Uterus (tissue), 4 donors: Measurements from ENCODE around the gene NPPC. TPM values are rescaled to one million over a fixed set of nuclear protein-coding genes. Genes with fewer than 3 reads are reported as not detected.

Experiments
- DNase-seq, 2 donors: peaks; one replicate each; pipeline ENCODE4 v3.0.0-alpha.2; 2019 to 2020
- H3K27ac ChIP-seq, 2 donors: fragments of 200-600 bp; sonication (generic); 1 replicate in 1 of 2; 2 replicates in 1 of 2; pipeline ENCODE4 v1.5.1; 2016 to 2018
- H3K27me3 ChIP-seq, 2 donors: fragments of 200-600 bp; sonication (generic); one replicate each; pipeline ENCODE4 v1.5.1; 2018 to 2019; ENCODE audit warnings: control low read depth in 1 of 2
- H3K36me3 ChIP-seq, 2 donors: fragments of 200-600 bp; sonication (generic); one replicate each; pipeline ENCODE4 v1.5.1; 2019; ENCODE audit warnings: control low read depth in 1 of 2
- H3K4me1 ChIP-seq, 2 donors: fragments of 200-600 bp; sonication (generic); one replicate each; pipeline ENCODE4 v1.5.1; 2018 to 2019; ENCODE audit warnings: control low read depth in 1 of 2
- H3K4me3 ChIP-seq, 2 donors: fragments of 200-600 bp; sonication (generic); 1 replicate in 1 of 2; 2 replicates in 1 of 2; pipeline ENCODE4 v1.5.1; 2018 to 2019; ENCODE audit warnings: mild to moderate bottlenecking in 1 of 2
- H3K9me3 ChIP-seq, 2 donors: fragments of 200-600 bp; sonication (generic); one replicate each; pipeline ENCODE4 v1.5.1; 2019; ENCODE audit warnings: control low read depth in 1 of 2
- POLR2A ChIP-seq, 2 donors: fragments of 450-650 bp; IDR thresholded peaks; one replicate each; pipeline ENCODE4 v1.6.1; 2016; ENCODE audit warnings: antibody characterized with exemption in 2 of 2, mild to moderate bottlenecking in 1 of 2, moderate library complexity in 1 of 2
- intact Hi-C: fragments of 100-400 bp; cut with DNase I; formaldehyde crosslinking; loops from one replicate; pipeline ENCODE4 v1.15.1; 2023; ENCODE audit warnings: low total_unique reads
- total RNA-seq, 4 donors: library from RNA; depleted of rRNA in 3 of 4; stranded (reverse); fragments of >200 nt in 3 of 4; gene quantifications; one replicate each; pipeline versions ENCODE4 v1.1.0 to v1.2.4, GENCODE V29; 2014 to 2023
- TF ChIP-seq, protein P1 (sequence below), 4 experiments: fragments of 200-600 bp in 2 of 4; fragments of 450-650 bp in 2 of 4; sonication (generic) in 2 of 4; IDR thresholded peaks; one replicate each; pipeline ENCODE4 v1.5.1; 2016 to 2019; ENCODE audit warnings: antibody characterized with exemption in 4 of 4, mild to moderate bottlenecking in 2 of 4, moderate library complexity in 1 of 4
- donor health status: DM: yes; HTN: yes; CAD: no.

The NPPC gene
- total RNA-seq, 4 donors from 2014 or later, result 4.3 TPM; not detected in 3

DNA sequence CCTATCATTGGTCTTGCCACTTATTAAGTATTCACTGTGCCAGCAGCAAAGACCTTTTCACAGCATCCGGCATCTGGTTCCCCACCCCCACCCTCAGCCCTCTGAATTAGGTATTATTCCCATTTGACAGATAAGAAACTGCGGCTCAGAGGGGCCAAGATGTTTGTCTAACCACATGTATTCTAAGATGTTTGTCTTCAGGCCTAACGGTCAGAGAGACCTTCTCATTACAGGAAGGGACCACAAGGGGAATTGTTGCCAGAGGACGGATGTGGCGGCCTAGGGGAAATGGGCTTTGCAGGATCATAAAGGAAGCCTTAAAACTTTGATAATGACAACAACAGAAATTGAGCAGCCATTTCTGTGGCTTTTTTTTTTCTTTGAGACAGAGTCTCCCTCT lies 16.6 kb downstream of the NPPC start:
- no peak for TF ChIP-seq POLR2A (IDR thresholded peaks at IDR 0.05)
- TF ChIP-seq, protein P1, sequence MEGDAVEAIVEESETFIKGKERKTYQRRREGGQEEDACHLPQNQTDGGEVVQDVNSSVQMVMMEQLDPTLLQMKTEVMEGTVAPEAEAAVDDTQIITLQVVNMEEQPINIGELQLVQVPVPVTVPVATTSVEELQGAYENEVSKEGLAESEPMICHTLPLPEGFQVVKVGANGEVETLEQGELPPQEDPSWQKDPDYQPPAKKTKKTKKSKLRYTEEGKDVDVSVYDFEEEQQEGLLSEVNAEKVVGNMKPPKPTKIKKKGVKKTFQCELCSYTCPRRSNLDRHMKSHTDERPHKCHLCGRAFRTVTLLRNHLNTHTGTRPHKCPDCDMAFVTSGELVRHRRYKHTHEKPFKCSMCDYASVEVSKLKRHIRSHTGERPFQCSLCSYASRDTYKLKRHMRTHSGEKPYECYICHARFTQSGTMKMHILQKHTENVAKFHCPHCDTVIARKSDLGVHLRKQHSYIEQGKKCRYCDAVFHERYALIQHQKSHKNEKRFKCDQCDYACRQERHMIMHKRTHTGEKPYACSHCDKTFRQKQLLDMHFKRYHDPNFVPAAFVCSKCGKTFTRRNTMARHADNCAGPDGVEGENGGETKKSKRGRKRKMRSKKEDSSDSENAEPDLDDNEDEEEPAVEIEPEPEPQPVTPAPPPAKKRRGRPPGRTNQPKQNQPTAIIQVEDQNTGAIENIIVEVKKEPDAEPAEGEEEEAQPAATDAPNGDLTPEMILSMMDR (IDR thresholded peaks at IDR 0.05), result no peak
- Histone ChIP-seq H3K4me1 (no peaks in the 10 kb centered on the region), H3K27ac (no peak overlapping the region), H3K36me3 (no peaks in the 10 kb centered on the region), H3K9me3 (no peaks in the 10 kb centered on the region), H3K27me3 (no peaks in the 10 kb centered on the region), H3K4me3 (no peak overlapping the region)
- DNase-seq, result no peak
- intact Hi-C loops, result loop anchor here (10.0 kb wide), 1 partner anchor 615 kb away; the partner anchor contains the start of genes CHRND and PRSS56

GRCh38 chr2:231908584-231908983 lies 17.6 kb downstream of the NPPC start:
- no peak for DNase-seq
- TF ChIP-seq POLR2A (IDR thresholded peaks at IDR 0.05), result no peak
- TF ChIP-seq, protein P1 (IDR thresholded peaks at IDR 0.05), result no peak
- H3K4me1 ChIP-seq, result no peaks in the 10 kb centered on the region
- no peaks in the 10 kb centered on the region for H3K36me3 ChIP-seq
- no peaks in the 10 kb centered on the region for H3K9me3 ChIP-seq
- no peak overlapping the region for H3K4me3 ChIP-seq
- intact Hi-C loops, result loop anchor here (10.0 kb wide), 1 partner anchor 616 kb away; the partner anchor contains the start of genes CHRND and PRSS56
- no peak overlapping the region for H3K27ac ChIP-seq
- no peaks in the 10 kb centered on the region for H3K27me3 ChIP-seq

- Histone ChIP-seq H3K4me1 (no peaks in the 10 kb centered on the region), H3K27ac (no peak overlapping the region), H3K4me3 (no peak overlapping the region), H3K27me3 (no peaks in the 10 kb centered on the region), H3K9me3 (no peaks in the 10 kb centered on the region), H3K36me3 (no peaks in the 10 kb centered on the region)
- TF ChIP-seq, protein P1 (IDR thresholded peaks at IDR 0.05), result no peak
- no peak for TF ChIP-seq POLR2A (IDR thresholded peaks at IDR 0.05)
- intact Hi-C loops, result loop anchor here (2.0 to 10.0 kb wide), 2 partner anchors 531 to 617 kb away; partner anchors contain the start of genes CHRND and PRSS56
- DNase-seq, result no peak
Observed at GRCh38 chr2:231907765-231908164, 18.4 kb downstream of the NPPC start.

DNA sequence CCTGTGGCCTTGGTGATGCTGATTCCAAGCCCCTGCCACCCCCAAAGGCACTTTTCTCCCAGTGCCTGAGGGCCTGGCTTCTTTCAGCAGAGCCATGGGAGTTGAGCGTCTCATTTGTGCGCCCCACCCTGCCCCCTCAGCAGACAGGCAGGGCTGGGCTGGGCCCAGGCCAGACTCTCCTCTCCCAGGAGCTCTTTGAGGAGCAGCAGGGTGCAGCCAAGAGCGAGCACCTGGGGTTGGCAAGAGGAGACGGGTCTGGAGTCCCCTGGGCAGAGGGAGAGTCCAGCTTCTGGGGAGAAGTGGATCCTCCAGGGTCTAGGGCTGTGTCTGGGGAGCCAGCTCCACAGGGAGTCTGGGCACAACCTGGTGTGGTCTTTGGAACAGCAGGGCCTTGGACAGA lies 21.2 kb downstream of the NPPC start:
- Histone ChIP-seq H3K4me1 (no peaks in the 10 kb centered on the region), H3K9me3 (no peaks in the 10 kb centered on the region), H3K27ac (no peak overlapping the region), H3K27me3 (no peaks in the 10 kb centered on the region), H3K4me3 (no peak overlapping the region), H3K36me3 (no peaks in the 10 kb centered on the region)
- no peak for DNase-seq
- no peak for TF ChIP-seq POLR2A (IDR thresholded peaks at IDR 0.05)
- TF ChIP-seq, protein P1 (IDR thresholded peaks at IDR 0.05), result no peak
- intact Hi-C loops, result loop anchor here (10.0 kb wide), 1 partner anchor 620 kb away; the partner anchor contains the start of genes CHRND and PRSS56

- H3K4me3 ChIP-seq, result no peak overlapping the region
- no peaks in the 10 kb centered on the region for H3K36me3 ChIP-seq
- intact Hi-C loops, result loop anchor here (10.0 kb wide), 1 partner anchor 621 kb away; the partner anchor contains the start of genes CHRND and PRSS56
- no peak for TF ChIP-seq POLR2A (IDR thresholded peaks at IDR 0.05)
- TF ChIP-seq, protein P1 (IDR thresholded peaks at IDR 0.05), result no peak
- H3K27ac ChIP-seq, result no peak overlapping the region
- DNase-seq, result no peak
- H3K27me3 ChIP-seq, result no peaks in the 10 kb centered on the region
- H3K9me3 ChIP-seq, result no peaks in the 10 kb centered on the region
- H3K4me1 ChIP-seq, result no peaks in the 10 kb centered on the region
Observed at GRCh38 chr2:231904161-231904611, 22.0 kb downstream of the NPPC start.
